RPMI8226 (cell line): Measurements from ENCODE around the gene AUTS2.

Experiments used
- DNase-seq: peaks from one replicate; pipeline ENCODE4 v3.0.0-alpha.2; 2015

The AUTS2 gene

GRCh38 chr7:69827140-69827539 is 228.9 kb downstream of the AUTS2 start:
- DNase-seq: no peak

- DNase-seq: no peak
Measured at GRCh38 chr7:69827558-69827957, 229.3 kb downstream of the AUTS2 start.

GRCh38 chr7:69832356-69832755 is 234.1 kb downstream of the AUTS2 start:
- DNase-seq: no peak

GRCh38 chr7:69833964-69834363 is 235.7 kb downstream of the AUTS2 start:
- no peak for DNase-seq

- DNase-seq: no peak
Measured at GRCh38 chr7:69836702-69837101, 238.4 kb downstream of the AUTS2 start.

GRCh38 chr7:69837387-69838068 is 239.3 kb downstream of the AUTS2 start:
- DNase-seq: no peak

GRCh38 chr7:69839782-69840181 is 241.5 kb downstream of the AUTS2 start:
- DNase-seq: no peak

GRCh38 chr7:69840248-69840647 is 242.0 kb downstream of the AUTS2 start:
- no peak for DNase-seq

- DNase-seq: no peak
Measured at GRCh38 chr7:69843653-69844052, 245.4 kb downstream of the AUTS2 start.

- DNase-seq: no peak
Measured at GRCh38 chr7:69844264-69844868, 246.1 kb downstream of the AUTS2 start.

GRCh38 chr7:69845721-69846495 is 247.6 kb downstream of the AUTS2 start:
- no peak for DNase-seq

- DNase-seq: no peak
Measured at GRCh38 chr7:69847921-69848612, 249.8 kb downstream of the AUTS2 start.

GRCh38 chr7:69849268-69849667 is 251.0 kb downstream of the AUTS2 start:
- no peak for DNase-seq

GRCh38 chr7:69857014-69857413 is 258.7 kb downstream of the AUTS2 start:
- DNase-seq: no peak

GRCh38 chr7:69858471-69858870 is 260.2 kb downstream of the AUTS2 start:
- no peak for DNase-seq

- no peak for DNase-seq
Measured at GRCh38 chr7:69859342-69859741, 261.1 kb downstream of the AUTS2 start.

GRCh38 chr7:69860486-69860885 is 262.2 kb downstream of the AUTS2 start:
- no peak for DNase-seq

GRCh38 chr7:69860941-69861622 is 262.8 kb downstream of the AUTS2 start:
- DNase-seq: no peak

- DNase-seq: no peak
Measured at GRCh38 chr7:69862413-69863064, 264.3 kb downstream of the AUTS2 start.

GRCh38 chr7:69864274-69864673 is 266.0 kb downstream of the AUTS2 start:
- DNase-seq: no peak

GRCh38 chr7:69864822-69865221 is 266.5 kb downstream of the AUTS2 start:
- DNase-seq: no peak

GRCh38 chr7:69868921-69869320 is 270.6 kb downstream of the AUTS2 start:
- DNase-seq: no peak
